ENCODE data around the gene METTL3.

- TF ChIP-seq, protein P1, sequence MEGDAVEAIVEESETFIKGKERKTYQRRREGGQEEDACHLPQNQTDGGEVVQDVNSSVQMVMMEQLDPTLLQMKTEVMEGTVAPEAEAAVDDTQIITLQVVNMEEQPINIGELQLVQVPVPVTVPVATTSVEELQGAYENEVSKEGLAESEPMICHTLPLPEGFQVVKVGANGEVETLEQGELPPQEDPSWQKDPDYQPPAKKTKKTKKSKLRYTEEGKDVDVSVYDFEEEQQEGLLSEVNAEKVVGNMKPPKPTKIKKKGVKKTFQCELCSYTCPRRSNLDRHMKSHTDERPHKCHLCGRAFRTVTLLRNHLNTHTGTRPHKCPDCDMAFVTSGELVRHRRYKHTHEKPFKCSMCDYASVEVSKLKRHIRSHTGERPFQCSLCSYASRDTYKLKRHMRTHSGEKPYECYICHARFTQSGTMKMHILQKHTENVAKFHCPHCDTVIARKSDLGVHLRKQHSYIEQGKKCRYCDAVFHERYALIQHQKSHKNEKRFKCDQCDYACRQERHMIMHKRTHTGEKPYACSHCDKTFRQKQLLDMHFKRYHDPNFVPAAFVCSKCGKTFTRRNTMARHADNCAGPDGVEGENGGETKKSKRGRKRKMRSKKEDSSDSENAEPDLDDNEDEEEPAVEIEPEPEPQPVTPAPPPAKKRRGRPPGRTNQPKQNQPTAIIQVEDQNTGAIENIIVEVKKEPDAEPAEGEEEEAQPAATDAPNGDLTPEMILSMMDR (IDR thresholded peaks at IDR 0.05; ENCODE audit: low read length): no peak
- TF ChIP-seq EZH2phosphoT487 (IDR thresholded peaks at IDR 0.05; ENCODE audit: low read length) (no peak), EZH2 (optimal IDR thresholded peaks at IDR 0.05; ENCODE audit: low read depth, low read length) (no peak)
These were observed 55.6 kb downstream of the METTL3 start for GRCh38 chr14:21455592-21455911.
